NT2/D1 (cell line): ENCODE results near the gene OR8B3.
"Not testable (repeated sequence)": the region's sequence is repeated elsewhere in the genome, so short reads cannot be mapped to it uniquely, and the experiment has no call there.

ENCODE experiments used
- SUZ12 ChIP-seq: IDR thresholded peaks from 2 replicates; pipeline ENCODE4 v1.6.1; 2011; ENCODE audit not compliant: insufficient read length, insufficient read depth; ENCODE audit errors: extremely low read depth
- YY1 ChIP-seq: IDR thresholded peaks from 2 replicates; pipeline ENCODE4 v1.6.1; 2011; ENCODE audit not compliant: insufficient read length, insufficient read depth
- ZNF274 ChIP-seq: IDR thresholded peaks from 2 replicates; pipeline ENCODE4 v1.6.1; 2011; ENCODE audit warnings: mild to moderate bottlenecking, low read depth, low read length

GRCh38 chr11:124403186-124403585 lies 4.4 kb upstream of the OR8B3 start:
- TF ChIP-seq YY1, SUZ12, ZNF274: not testable (repeated sequence)
